Left lung (tissue), 10 donors: ENCODE data around the gene PRSS38. TPM values are rescaled to one million over a fixed set of nuclear protein-coding genes. Genes with fewer than 3 reads are reported as not detected.
A peak's percentile ranks its signal among the peaks of the same experiment; 100 is the strongest.

Experiments
- ATAC-seq: fragments of 200-7000 bp; cut with Tn5 transposase; one replicate; pipeline ENCODE4 v1.9.1; 2020; ENCODE audit warnings: moderate library complexity
- DNase-seq, 4 donors: peaks; one replicate each; pipeline ENCODE4 v3.0.0-alpha.2; 2013 to 2020
- H3K27ac ChIP-seq, 2 donors: fragments of 200-600 bp; sonication (generic) in 1 of 2; one replicate each; pipeline versions ENCODE4 v1.5.0 to v1.8.0; 2020 to 2021
- H3K27me3 ChIP-seq, 2 donors: fragments of 200-600 bp; sonication (generic) in 1 of 2; one replicate each; pipeline versions ENCODE4 v1.5.0 to v1.8.0; 2020 to 2021
- H3K36me3 ChIP-seq, 2 donors: fragments of 200-600 bp; sonication (generic) in 1 of 2; one replicate each; pipeline versions ENCODE4 v1.5.0 to v1.8.0; 2020 to 2021
- H3K4me1 ChIP-seq, 2 donors: fragments of 200-600 bp; one replicate each; pipeline ENCODE4 v1.8.0; 2021
- H3K4me3 ChIP-seq, 2 donors: fragments of 200-600 bp; sonication (generic) in 1 of 2; one replicate each; pipeline versions ENCODE4 v1.5.0 to v1.8.0; 2020 to 2021; ENCODE audit warnings: mild to moderate bottlenecking in 1 of 2
- H3K9me3 ChIP-seq, 2 donors: fragments of 200-600 bp; sonication (generic) in 1 of 2; one replicate each; pipeline versions ENCODE4 v1.5.0 to v1.8.0; 2020 to 2021
- intact Hi-C, 2 donors: fragments of 100-400 bp; cut with DNase I; formaldehyde crosslinking; loops; one replicate each; pipeline versions ENCODE4 v1.11.2 to v1.14.2; 2022
- polyA plus RNA-seq, 6 donors: library from polyadenylated mRNA; unstranded; fragments of 120-200 nt; gene quantifications; one replicate each; pipeline ENCODE4 v1.2.1, GENCODE V29; 2013; ENCODE audit not compliant: insufficient read length in 6 of 6
- total RNA-seq, 2 donors: library from RNA; stranded (reverse); fragmentation: NEBNext Ultra II Directional; extraction: Animal tissue kit (Norgen Biotek cat#: 25700); gene quantifications; one replicate each; pipeline ENCODE4 v1.2.1, GENCODE V29; 2021
- TF ChIP-seq, protein P1 (sequence below), 2 donors: fragments of 200-600 bp; sonication (generic) in 1 of 2; IDR thresholded peaks; one replicate each; pipeline versions ENCODE4 v1.5.0 to v1.8.0; 2021; ENCODE audit warnings: antibody characterized with exemption in 2 of 2
- donor health status: DM: no; HTN: yes; CAD: no.
- donor health status: DM: no; HTN: no; CAD: no.

PRSS38 gene
- total and polyA plus RNA-seq, 8 donors: not detected

DNA sequence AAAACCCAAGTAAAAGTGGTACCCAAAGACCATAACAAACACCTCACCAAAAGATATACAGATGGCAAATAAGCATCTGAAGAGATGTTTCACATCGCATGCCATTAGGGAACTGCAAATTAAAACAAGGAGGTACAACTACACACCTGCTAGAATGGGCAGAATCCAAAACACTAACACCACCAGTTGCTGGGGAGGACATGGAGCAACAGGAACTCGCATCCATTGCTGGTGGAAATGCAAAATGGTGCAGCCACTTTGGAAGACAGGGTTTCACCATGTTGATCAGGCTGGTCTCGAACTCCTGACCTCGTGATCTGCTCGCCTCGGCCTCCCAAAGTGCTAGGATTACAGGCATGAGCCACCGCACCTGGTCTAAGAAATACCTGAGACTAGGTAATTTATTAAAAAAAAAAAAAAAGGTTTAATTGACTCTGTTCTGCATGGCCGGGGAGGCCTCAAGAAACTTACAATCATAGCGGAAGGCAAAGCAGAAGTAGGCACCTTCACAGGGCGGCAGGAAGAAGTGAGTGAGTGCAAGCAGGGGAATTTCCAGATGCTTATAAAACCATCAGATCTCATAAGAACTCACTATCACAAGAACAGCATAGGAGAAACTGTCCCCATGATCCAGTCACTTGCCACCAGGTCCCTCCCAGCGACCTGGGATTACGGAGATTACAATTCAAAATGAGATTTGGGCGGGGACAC lies 30.2 kb upstream of the PRSS38 start:
- peaks cover 0 to 37% of the 10 kb centered on the region in 2 donors for H3K27me3 ChIP-seq
- peaks cover 0 to 7% of the 10 kb centered on the region in 2 donors for H3K36me3 ChIP-seq
- H3K27ac ChIP-seq: no peak overlapping the region
- DNase-seq: no peak
- no peaks in the 10 kb centered on the region for H3K9me3 ChIP-seq
- H3K4me1 ChIP-seq: peaks cover 12 to 14% of the 10 kb centered on the region in 2 donors
- no peak overlapping the region for H3K4me3 ChIP-seq
- intact Hi-C loops: no loop called here
- ATAC-seq: no peak
- TF ChIP-seq, protein P1, sequence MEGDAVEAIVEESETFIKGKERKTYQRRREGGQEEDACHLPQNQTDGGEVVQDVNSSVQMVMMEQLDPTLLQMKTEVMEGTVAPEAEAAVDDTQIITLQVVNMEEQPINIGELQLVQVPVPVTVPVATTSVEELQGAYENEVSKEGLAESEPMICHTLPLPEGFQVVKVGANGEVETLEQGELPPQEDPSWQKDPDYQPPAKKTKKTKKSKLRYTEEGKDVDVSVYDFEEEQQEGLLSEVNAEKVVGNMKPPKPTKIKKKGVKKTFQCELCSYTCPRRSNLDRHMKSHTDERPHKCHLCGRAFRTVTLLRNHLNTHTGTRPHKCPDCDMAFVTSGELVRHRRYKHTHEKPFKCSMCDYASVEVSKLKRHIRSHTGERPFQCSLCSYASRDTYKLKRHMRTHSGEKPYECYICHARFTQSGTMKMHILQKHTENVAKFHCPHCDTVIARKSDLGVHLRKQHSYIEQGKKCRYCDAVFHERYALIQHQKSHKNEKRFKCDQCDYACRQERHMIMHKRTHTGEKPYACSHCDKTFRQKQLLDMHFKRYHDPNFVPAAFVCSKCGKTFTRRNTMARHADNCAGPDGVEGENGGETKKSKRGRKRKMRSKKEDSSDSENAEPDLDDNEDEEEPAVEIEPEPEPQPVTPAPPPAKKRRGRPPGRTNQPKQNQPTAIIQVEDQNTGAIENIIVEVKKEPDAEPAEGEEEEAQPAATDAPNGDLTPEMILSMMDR (IDR thresholded peaks at IDR 0.05): no peak

DNA sequence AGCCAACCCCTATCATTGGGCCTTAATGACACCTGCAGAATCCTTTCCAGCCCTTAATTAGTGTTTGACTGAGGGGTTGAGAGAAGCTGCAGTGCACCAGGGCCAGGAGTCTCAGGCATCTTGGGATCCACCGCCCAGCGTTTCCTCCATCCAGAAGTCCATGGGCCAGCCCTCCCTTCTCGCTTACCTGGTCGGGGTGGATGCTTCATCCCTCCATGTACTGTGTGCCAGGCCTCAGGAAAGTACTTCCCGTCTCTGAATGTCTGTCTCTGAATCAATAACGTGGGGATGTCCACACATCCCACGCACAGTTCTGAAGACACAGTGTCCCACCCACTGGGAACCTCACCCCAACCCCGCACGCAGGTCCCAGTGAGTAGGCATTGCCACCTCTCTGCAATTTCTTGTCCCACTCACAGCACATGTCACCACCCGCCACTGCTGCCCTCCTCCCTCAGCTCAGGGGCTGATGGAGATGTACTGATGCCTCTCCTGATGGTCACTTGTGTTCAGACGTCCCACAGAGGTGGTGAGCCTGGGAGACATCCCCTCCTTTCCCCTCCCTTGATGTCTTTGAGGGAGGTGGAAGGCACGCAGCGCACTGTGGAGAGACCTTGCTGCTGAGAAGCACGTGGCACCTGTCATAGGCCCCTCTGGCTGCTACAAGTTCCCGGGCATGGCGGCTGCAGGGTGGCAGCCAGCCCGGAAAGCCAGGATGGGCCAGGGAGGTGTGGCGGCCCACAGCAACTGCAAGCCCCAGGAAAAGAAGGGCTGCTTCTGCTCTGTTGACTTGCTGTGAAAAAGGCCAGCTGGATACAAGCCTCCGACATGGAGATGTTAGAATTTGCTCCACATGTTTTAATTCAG lies 29.4 kb upstream of the PRSS38 start:
- Histone ChIP-seq H3K9me3 (no peaks in the 10 kb centered on the region), H3K27me3 (peaks cover 0 to 37% of the 10 kb centered on the region in 2 donors), H3K27ac (no peak overlapping the region), H3K36me3 (no peaks in the 10 kb centered on the region), H3K4me1 (peaks cover 12 to 14% of the 10 kb centered on the region in 2 donors), H3K4me3 (no peak overlapping the region)
- TF ChIP-seq, protein P1 (IDR thresholded peaks at IDR 0.05): no peak
- intact Hi-C loops: no loop called here
- ATAC-seq (no peak), DNase-seq (peak in 1 of 4 donors; percentile 41)

DNA sequence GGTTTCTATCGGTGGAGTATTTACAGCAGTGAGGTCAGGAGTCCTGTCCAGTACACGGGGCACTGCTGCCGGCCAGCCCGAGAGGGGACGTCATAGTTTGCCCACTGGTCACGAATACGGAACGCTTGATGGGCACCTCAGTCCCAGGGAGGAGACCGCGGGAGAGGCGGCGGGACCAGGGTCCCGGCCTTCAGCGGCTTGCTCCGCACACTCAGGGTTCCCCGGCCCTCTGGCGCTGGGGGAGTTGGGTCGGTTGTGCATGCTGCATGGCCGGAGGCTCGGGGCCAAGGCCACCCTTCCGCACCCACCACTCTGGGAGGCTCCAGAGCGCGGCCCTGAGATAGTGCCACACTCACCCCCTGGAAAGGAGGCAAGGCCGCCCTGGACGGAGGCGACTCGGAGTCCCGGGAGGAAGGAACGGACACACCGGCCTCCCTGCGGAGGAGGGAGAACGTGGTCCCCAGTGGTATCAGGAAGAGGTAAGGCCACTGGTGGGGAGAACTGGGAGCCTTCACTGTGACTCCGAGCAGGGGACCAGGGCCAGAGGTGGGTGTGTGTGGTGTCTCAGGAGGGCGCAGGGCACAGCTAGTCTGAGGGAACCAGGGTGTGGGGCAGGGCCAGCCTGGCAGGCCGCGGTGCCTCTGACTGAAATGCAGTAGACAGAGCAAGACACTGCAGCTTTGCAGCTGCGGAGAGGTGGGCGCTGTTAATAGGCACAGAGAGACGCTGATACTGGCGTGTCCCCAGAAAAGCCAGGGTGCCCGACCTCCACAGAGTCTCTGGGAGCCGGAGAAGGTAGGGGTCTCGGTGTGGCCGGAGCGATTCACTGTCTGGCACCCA lies 28.6 kb upstream of the PRSS38 start:
- peak; percentile 10 for ATAC-seq
- no peaks in the 10 kb centered on the region for H3K9me3 ChIP-seq
- DNase-seq: peak in 1 of 4 donors; percentile 81
- no peaks in the 10 kb centered on the region for H3K36me3 ChIP-seq
- peaks cover 12 to 14% of the 10 kb centered on the region in 2 donors for H3K4me1 ChIP-seq
- intact Hi-C loops: no loop called here
- H3K27ac ChIP-seq: peak overlapping the region in 1 of 2 donors; percentile 10
- TF ChIP-seq, protein P1 (IDR thresholded peaks at IDR 0.05): no peak
- peak overlapping the region; percentile 48 to 68 for H3K4me3 ChIP-seq
- peaks cover 0 to 37% of the 10 kb centered on the region in 2 donors for H3K27me3 ChIP-seq

DNA sequence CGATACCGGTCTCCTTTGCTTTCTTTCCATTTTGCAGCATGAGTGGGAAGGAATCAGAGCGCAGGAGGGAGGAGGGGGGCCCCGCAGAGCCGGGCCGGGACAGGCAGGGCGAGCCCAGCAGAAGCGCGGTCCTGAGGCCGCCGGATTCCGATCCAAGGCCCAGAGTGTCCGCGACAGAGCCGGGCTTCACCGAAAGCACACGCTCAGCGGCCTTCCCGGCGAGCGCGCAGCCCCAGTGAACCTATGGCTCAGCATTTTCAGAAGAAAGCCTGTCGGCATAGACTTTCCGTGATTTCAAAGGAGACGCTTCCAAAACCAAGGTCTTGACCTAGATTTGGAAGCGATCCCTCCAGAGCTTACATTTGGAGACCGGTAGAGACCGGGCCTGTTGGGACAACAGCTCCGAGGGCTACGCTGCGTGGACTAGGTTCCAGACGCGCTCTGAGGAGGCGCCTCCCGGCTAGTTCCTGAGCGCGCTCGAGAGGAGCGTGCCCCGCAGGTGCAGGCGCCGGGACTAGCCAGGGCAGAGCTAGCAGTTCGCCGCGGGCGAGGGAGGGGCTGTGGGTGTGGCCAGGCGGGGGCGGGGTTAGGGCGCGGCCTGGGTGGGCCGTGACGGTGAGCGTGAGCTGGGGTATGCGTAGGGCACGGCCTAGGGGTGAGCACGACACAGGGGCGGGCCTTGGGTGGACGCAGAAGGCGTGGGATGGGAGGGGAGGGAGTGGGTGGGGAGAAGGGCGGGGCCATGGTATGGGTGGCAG lies 27.8 kb upstream of the PRSS38 start:
- ATAC-seq (peak; percentile 94), DNase-seq (peak; percentile 71 to 97 (median 94))
- Histone ChIP-seq H3K4me3 (peak overlapping the region; percentile 48 to 68), H3K27me3 (peaks cover 0 to 37% of the 10 kb centered on the region in 2 donors), H3K36me3 (no peaks in the 10 kb centered on the region), H3K27ac (peak overlapping the region; percentile 10 to 62), H3K9me3 (no peaks in the 10 kb centered on the region), H3K4me1 (peaks cover 12 to 14% of the 10 kb centered on the region in 2 donors)
- intact Hi-C loops: no loop called here
- TF ChIP-seq, protein P1 (IDR thresholded peaks at IDR 0.05): no peak
